ENCODE measurements around the gene POC1A. TPM values are rescaled to one million over a fixed set of nuclear protein-coding genes. Genes with fewer than 3 reads are reported as not detected.
A peak's percentile ranks its signal among the peaks of the same experiment; 100 is the strongest.
"Not testable (repeated sequence)": the region's sequence is repeated elsewhere in the genome, so short reads cannot be mapped to it uniquely, and the experiment has no call there.

Gene POC1A
- total RNA-seq, 1 experiment from 2014 or later: 32.2 TPM

DNA sequence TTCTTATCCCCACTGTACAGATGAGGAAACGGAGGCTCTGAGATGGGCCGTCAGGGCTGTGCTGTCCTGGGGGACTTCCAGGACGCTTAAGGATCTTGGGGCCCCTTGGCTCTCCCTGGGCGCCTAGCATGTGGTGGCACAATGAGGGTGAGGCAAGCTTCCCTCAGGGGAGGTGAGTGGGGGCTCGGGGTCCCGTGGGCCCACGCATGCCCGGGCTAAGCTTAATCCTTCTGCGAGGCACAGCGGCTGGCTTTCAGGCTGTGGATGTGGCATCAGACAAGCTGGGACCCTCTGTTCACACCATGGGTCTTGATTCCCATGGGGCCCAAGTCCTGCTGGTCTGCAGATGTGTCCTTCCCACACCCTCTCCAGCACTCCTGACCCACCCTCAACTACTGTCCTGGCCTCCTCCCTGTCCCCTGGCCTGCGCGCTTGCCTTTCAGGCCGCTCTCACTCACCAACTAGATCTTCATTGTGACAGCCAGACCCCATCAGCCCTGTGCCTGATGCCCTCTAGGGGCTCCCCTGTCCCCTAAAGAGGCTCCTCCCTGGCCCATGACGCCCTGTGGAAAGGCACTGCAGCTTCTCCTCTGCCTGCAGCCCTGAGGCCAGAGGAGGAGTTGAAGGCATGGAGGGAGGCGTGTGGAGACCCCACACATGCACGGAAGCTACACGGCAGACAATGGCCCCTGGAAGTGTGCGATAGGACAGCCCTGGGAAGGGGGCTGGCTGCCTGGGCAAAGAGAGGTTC, 109.2 kb downstream of the POC1A start:
- H3K27me3 ChIP-seq (replicated peaks; ENCODE audit: control insufficient read depth, insufficient read depth, low read length): no peaks in the 10 kb centered on the region
- CTCF ChIA-PET: no interaction called here
- H3K4me3 Mint-ChIP-seq (ENCODE audit: unreplicated experiment): no peak overlapping the region
- no peaks in the 10 kb centered on the region for H3K36me3 ChIP-seq (ENCODE audit: control insufficient read depth, insufficient read depth, low read length)
- intact Hi-C loops (cut with micrococcal nuclease; ENCODE audit: unreplicated experiment): no loop called here
- no peaks in the 10 kb centered on the region for H3K27me3 Mint-ChIP-seq (ENCODE audit: insufficient read depth, unreplicated experiment)
- H3K4me1 Mint-ChIP-seq (ENCODE audit: low read depth, unreplicated experiment): no peaks in the 10 kb centered on the region
- no peak for DNase-seq
- no peaks in the 10 kb centered on the region for H3K9me3 Mint-ChIP-seq (ENCODE audit: unreplicated experiment)
- no peaks in the 10 kb centered on the region for H3K4me1 ChIP-seq
- H3K36me3 Mint-ChIP-seq (ENCODE audit: insufficient read depth, unreplicated experiment): no peaks in the 10 kb centered on the region
- no peaks in the 10 kb centered on the region for H3K9me3 ChIP-seq
- no peak overlapping the region for H3K4me3 ChIP-seq (ENCODE audit: low read depth, low read length)
- POLR2A ChIA-PET: no interaction called here
- BruUV-seq (replicated peaks): no TSS peak
- no peak overlapping the region for H3K27ac Mint-ChIP-seq (ENCODE audit: unreplicated experiment)
- TF ChIP-seq, protein P1, sequence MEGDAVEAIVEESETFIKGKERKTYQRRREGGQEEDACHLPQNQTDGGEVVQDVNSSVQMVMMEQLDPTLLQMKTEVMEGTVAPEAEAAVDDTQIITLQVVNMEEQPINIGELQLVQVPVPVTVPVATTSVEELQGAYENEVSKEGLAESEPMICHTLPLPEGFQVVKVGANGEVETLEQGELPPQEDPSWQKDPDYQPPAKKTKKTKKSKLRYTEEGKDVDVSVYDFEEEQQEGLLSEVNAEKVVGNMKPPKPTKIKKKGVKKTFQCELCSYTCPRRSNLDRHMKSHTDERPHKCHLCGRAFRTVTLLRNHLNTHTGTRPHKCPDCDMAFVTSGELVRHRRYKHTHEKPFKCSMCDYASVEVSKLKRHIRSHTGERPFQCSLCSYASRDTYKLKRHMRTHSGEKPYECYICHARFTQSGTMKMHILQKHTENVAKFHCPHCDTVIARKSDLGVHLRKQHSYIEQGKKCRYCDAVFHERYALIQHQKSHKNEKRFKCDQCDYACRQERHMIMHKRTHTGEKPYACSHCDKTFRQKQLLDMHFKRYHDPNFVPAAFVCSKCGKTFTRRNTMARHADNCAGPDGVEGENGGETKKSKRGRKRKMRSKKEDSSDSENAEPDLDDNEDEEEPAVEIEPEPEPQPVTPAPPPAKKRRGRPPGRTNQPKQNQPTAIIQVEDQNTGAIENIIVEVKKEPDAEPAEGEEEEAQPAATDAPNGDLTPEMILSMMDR (IDR thresholded peaks at IDR 0.05; ENCODE audit: insufficient read depth in 1 of 2, low read depth in 1 of 2, low read length in 1 of 2, severe bottlenecking in 1 of 2, unreplicated experiment in 1 of 2): peak in 1 of 2 experiments; percentile 8

DNA sequence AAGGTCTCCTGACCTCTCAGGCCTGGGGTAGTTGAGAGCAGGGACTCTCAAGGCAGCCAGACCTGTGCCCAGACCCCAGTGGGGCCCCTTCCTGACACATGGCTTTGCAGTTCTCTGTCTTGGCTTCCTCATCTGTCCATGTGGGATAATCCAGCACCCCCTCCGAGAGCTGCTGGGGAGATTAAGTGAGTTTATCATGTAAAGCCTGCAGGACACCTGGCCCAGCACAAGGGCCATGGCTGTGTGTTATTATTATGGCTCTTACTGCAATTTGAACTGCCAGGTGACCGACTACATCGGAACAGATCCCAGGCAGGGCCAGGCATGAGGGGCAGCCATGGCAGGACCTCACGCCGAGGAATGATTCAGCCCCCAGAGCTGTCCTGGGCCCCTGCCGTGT, 110.5 kb downstream of the POC1A start:
- no peak overlapping the region for H3K4me3 ChIP-seq (ENCODE audit: low read depth, low read length)
- ChIA-PET POLR2A (no interaction called here), CTCF (no interaction called here)
- no peaks in the 10 kb centered on the region for H3K9me3 Mint-ChIP-seq (ENCODE audit: unreplicated experiment)
- H3K4me3 Mint-ChIP-seq (ENCODE audit: unreplicated experiment): no peak overlapping the region
- H3K9me3 ChIP-seq: no peaks in the 10 kb centered on the region
- no peaks in the 10 kb centered on the region for H3K4me1 ChIP-seq
- H3K27ac Mint-ChIP-seq (ENCODE audit: unreplicated experiment): no peak overlapping the region
- H3K27me3 Mint-ChIP-seq (ENCODE audit: insufficient read depth, unreplicated experiment): no peaks in the 10 kb centered on the region
- no peaks in the 10 kb centered on the region for H3K27me3 ChIP-seq (replicated peaks; ENCODE audit: control insufficient read depth, insufficient read depth, low read length)
- no TSS peak for BruUV-seq (replicated peaks)
- H3K4me1 Mint-ChIP-seq (ENCODE audit: low read depth, unreplicated experiment): no peaks in the 10 kb centered on the region
- H3K36me3 Mint-ChIP-seq (ENCODE audit: insufficient read depth, unreplicated experiment): no peaks in the 10 kb centered on the region
- no peak for DNase-seq
- intact Hi-C loops (cut with micrococcal nuclease; ENCODE audit: unreplicated experiment): no loop called here
- no peaks in the 10 kb centered on the region for H3K36me3 ChIP-seq (ENCODE audit: control insufficient read depth, insufficient read depth, low read length)
- TF ChIP-seq, protein P1 (IDR thresholded peaks at IDR 0.05; ENCODE audit: insufficient read depth in 1 of 2, low read depth in 1 of 2, low read length in 1 of 2, severe bottlenecking in 1 of 2, unreplicated experiment in 1 of 2): no peak

DNA sequence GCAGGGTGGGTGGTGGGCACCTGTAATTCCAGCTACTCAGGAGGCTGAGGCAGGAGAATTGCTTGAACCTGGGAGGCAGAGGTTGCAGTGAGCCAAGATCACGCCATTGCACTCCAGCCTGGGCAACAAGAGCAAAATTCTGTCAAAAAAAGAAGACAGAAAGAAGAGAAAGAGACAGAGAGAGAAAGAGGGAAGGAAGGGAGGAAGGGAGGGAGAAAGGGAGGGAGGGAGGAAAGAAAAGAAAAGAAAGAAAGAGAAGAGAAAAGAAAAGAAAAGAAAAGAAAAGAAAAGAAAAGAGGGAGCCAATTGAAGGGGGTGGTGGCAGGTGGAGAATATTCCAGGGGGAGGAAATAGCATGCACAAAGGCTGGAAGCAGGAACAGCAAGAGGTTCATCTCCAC, 111.2 kb downstream of the POC1A start:
- H3K4me1 ChIP-seq; BruUV-seq (replicated peaks); DNase-seq; H3K27me3 Mint-ChIP-seq (ENCODE audit: insufficient read depth, unreplicated experiment); H3K4me3 Mint-ChIP-seq (ENCODE audit: unreplicated experiment); H3K36me3 ChIP-seq (ENCODE audit: control insufficient read depth, insufficient read depth, low read length); H3K9me3 ChIP-seq; CTCF ChIA-PET; POLR2A ChIA-PET; intact Hi-C loops (cut with micrococcal nuclease; ENCODE audit: unreplicated experiment); H3K9me3 Mint-ChIP-seq (ENCODE audit: unreplicated experiment); H3K36me3 Mint-ChIP-seq (ENCODE audit: insufficient read depth, unreplicated experiment); H3K4me3 ChIP-seq (ENCODE audit: low read depth, low read length); H3K4me1 Mint-ChIP-seq (ENCODE audit: low read depth, unreplicated experiment); H3K27me3 ChIP-seq (replicated peaks; ENCODE audit: control insufficient read depth, insufficient read depth, low read length); H3K27ac Mint-ChIP-seq (ENCODE audit: unreplicated experiment): not testable (repeated sequence)

Measured in Caco-2 (cell line).